ENCODE measurements around the gene MC1R. TPM values are rescaled to one million over a fixed set of nuclear protein-coding genes. Genes with fewer than 3 reads are reported as not detected.
"Not testable (repeated sequence)": the region's sequence is repeated elsewhere in the genome, so short reads cannot be mapped to it uniquely, and the experiment has no call there.

MC1R gene
- total and polyA plus RNA-seq, 2 of the 4 experiments (the other 2 are of a cell fraction): 3.8 to 9.5 TPM

DNA sequence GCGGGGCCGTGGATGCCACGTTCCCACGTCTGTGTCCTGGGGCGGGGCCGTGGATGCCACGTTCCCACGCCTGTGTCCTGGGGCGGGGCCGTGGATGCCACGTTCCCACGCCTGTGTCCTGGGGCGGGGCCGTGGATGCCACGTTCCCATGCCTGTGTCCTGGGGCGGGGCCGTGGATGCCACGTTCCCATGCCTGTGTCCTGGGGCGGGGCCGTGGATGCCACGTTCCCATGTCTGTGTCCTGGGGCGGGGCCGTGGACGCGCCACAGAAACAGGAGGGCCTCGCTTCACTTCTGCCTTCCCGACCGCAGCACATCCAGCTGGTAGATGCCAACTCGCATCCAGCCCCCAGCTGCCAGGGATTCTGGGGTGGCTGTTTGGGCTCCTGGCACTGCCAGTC lies 15.4 kb downstream of the MC1R start:
- dilution Hi-C loops (cut with HindIII; ENCODE audit: low sequenced_read_pairs, unreplicated experiment): not testable (repeated sequence)

More for the DNA sequence above, 15.4 kb downstream of the MC1R start:
- ATAC-seq (ENCODE audit: low read depth); H3K56ac ChIP-seq (ENCODE audit: extremely low read depth, insufficient read depth, low read length); H4K8ac ChIP-seq (ENCODE audit: low read depth in 2 of 2, low read length in 2 of 2); H3K14ac ChIP-seq (replicated peaks; ENCODE audit: low read depth, low read length); H2BK5ac ChIP-seq (ENCODE audit: low read depth, low read length, poor library complexity, severe bottlenecking); H3K9ac ChIP-seq (ENCODE audit: low read depth, low read length); H3K23ac ChIP-seq (ENCODE audit: low read depth, low read length); H3K4ac ChIP-seq (ENCODE audit: low read depth, low read length); H2BK15ac ChIP-seq (ENCODE audit: low read depth, low read length); H3K27me3 ChIP-seq (ENCODE audit: control insufficient read depth, insufficient read depth, low read length); BruUV-seq (replicated peaks); in situ Hi-C loops (cut with MboI; ENCODE audit: low sequenced_read_pairs); CTCF ChIA-PET; H4K5ac ChIP-seq (ENCODE audit: low read depth, low read length); H2BK120ac ChIP-seq (ENCODE audit: low read depth, low read length); intact Hi-C loops (cut with micrococcal nuclease); H3K18ac ChIP-seq (ENCODE audit: low read depth, low read length); H2AK5ac ChIP-seq (ENCODE audit: low read depth, low read length); H2BK20ac ChIP-seq (ENCODE audit: low read depth, low read length); H3K4me1 ChIP-seq (ENCODE audit: control insufficient read depth, insufficient read depth, low read length); POLR2A ChIA-PET (ENCODE audit: unreplicated experiment); H2AFZ ChIP-seq (replicated peaks; ENCODE audit: low read length, poor library complexity); H3K4me2 ChIP-seq (ENCODE audit: low read depth, low read length); H4K91ac ChIP-seq (ENCODE audit: insufficient read depth, low read depth, low read length); H3K4me3 ChIP-seq (ENCODE audit: insufficient read depth, low read depth, low read length); H3K27ac ChIP-seq (ENCODE audit: insufficient read depth, low read length); DNase-seq; H3K9me3 ChIP-seq (ENCODE audit: control insufficient read depth, insufficient read depth, low read length): not testable (repeated sequence)
- Histone ChIP-seq H4K20me1 (ENCODE audit: insufficient read depth, low read length) (peaks cover 39% of the 10 kb centered on the region), H3K79me1 (ENCODE audit: low read depth in 1 of 2, low read length in 2 of 2) (peaks cover 13 to 32% of the 10 kb centered on the region in 2 experiments), H3K36me3 (ENCODE audit: control insufficient read depth, insufficient read depth, low read length) (peaks cover 64% of the 10 kb centered on the region), H3K9me1 (ENCODE audit: insufficient read depth, low read length) (peaks cover 11% of the 10 kb centered on the region; the same call in 1 of the 2 replicates), H2AK9ac (replicated peaks; ENCODE audit: low read depth, low read length, poor library complexity) (peak overlapping the region; percentile 28)
- WGBS, 2 experiments (ENCODE audit: extremely low coverage in 2 of 2, insufficient read length in 1 of 2): 100% methylated on average over 10 of the region's 29 CpGs; no CpG with 5 or more reads in 1 of the 2 experiments

Measured in IMR-90 (cell line).